Measurements from ENCODE around the gene TERC.

TERC gene

DNA sequence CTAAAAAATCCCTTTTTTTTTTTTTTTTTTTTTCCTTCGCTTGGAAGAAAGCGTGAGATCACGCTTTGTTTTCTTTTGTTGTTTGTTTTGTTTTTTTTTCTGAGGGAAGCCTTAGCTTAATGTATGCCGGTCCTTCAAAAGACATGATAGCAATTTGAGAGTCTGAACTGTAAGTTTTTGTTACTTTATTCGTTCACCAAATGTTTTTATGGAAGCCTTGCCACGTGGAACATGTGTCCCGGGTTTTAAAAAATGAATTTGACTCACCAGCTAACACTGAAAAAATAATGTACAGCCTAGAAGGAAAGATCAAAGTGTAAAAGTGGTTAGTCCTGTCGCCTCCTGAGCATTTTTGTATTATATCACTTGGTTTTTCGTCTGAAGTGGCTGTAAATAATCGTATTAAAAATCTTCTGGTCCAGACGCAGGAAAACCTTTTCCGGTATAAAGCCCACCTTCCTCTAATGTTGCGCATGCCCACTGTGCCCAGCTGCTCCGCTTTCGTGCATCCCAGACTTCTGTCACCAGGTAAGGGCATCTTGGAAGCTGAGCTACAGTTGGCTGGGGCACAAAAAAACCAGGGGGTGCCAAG lies 7.5 kb upstream of the TERC start:
- ChIA-PET CTCF (interaction anchor here (0.8 to 2.1 kb wide), 3 partner anchors 9 to 285 kb away, joined by 3 to 7 read pairs (median 5); partner anchors contain the start of genes LRRC34 and LRRIQ4), POLR2A (interaction anchor here (0.6 to 0.7 kb wide), 3 partner anchors 239 to 1648 kb away, joined by 3 to 5 read pairs (median 5); no protein-coding TSS in a partner anchor)
- DNase-seq (ENCODE audit: extremely low spot score) = peak; percentile 44
- TF ChIP-seq, protein P1, sequence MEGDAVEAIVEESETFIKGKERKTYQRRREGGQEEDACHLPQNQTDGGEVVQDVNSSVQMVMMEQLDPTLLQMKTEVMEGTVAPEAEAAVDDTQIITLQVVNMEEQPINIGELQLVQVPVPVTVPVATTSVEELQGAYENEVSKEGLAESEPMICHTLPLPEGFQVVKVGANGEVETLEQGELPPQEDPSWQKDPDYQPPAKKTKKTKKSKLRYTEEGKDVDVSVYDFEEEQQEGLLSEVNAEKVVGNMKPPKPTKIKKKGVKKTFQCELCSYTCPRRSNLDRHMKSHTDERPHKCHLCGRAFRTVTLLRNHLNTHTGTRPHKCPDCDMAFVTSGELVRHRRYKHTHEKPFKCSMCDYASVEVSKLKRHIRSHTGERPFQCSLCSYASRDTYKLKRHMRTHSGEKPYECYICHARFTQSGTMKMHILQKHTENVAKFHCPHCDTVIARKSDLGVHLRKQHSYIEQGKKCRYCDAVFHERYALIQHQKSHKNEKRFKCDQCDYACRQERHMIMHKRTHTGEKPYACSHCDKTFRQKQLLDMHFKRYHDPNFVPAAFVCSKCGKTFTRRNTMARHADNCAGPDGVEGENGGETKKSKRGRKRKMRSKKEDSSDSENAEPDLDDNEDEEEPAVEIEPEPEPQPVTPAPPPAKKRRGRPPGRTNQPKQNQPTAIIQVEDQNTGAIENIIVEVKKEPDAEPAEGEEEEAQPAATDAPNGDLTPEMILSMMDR (IDR thresholded peaks at IDR 0.05; ENCODE audit: control extremely low read depth, extremely low read depth, low read depth, missing control alignments) = no peak

DNA sequence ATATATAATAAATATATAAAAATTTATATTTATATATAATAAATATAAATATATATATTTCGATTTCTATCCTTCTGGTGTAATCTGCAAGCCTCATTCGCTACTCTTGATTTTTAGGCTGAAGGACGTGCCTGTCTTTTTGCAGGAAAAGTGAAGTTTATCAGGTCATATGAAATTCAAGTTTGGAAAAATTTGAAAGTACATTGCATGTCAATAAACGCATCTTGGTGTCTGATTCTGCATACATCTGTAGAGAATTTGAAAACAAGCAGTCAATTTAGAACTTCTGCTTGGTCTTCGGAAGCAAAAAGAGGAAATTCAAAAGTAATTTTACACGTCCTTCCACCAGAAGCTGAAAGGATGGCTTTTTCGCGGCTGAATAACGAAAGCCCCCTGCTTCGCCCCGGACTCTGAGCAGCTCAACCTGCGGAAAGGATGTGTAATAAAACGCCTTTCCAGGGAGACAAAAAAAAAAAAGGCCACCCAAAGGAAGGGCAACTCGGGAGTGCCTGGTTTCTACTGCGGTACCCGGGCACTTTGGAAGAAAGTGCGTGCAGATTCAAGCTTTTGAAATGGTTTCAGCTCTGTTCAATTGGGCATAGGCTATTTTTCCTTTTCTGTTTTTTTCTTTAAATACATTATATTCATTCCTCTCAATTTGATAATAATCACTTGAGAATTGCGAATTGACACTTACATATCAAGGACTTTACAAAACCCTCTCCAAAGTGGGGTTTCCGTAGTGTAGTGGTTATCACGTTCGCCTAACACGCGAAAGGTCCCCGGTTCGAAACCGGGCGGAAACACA lies 6.8 kb upstream of the TERC start:
- ChIA-PET POLR2A (interaction anchor here (0.6 to 0.8 kb wide), 4 partner anchors 240 to 1648 kb away, joined by 3 to 5 read pairs (median 4); no protein-coding TSS in a partner anchor), CTCF (interaction anchor here (1.9 to 2.1 kb wide), 2 partner anchors 8 to 41 kb away, joined by 5 to 7 read pairs; partner anchors contain the start of genes LRRC34 and LRRIQ4)
- TF ChIP-seq, protein P1 (IDR thresholded peaks at IDR 0.05; ENCODE audit: control extremely low read depth, extremely low read depth, low read depth, missing control alignments) = no peak
- DNase-seq (ENCODE audit: extremely low spot score) = no peak

DNA sequence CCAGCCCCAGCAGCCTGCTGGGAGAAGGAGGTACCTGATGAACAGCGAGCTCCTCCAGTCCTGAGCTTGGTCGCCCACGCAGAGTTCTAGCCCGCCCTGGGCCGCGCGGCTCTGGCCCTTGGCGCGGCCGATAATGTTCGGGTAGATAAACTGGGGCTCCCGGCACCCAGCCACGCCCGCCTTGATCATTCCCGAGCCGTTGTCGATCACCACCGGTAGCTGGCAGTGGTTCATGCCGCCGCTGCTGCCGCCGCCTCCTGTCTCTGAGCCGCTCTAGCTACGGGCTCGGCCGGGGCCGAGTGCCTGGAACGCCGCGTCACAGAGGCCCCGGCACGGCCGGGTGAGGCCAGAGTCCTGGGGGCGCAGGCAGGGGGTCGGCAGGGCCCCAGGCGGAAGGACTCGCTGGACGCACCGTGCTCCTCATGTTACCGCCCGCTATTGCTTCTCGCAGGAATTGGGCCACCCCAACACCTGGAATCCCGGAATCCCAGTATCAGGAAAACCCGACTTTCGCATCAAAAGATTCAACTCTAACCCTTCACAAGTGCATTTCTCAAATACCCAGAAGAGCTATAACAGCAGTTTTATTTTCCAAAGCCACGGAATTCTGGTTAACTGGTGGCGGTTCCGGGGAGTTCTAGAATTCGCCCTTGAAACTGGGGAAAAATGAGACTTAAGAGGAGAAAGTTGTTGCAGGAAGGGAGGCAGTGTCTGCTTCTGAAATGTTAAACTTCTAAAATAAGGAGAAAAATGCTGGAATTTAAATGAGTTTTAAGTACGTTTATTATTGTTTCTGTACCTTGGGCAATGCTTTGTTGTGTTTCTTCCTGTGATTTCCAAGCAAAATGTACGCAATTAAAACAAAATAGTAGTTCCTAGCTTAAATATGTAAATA lies 4.7 kb upstream of the TERC start, which contains the start of gene ACTRT3:
TSS of gene ACTRT3 (minus strand) at position 275 of the 895 bp plus-strand sequence. CDS start at position 234, 41 bp downstream.
- ChIA-PET POLR2A (interaction anchor here (0.6 kb wide), 1 partner anchor 285 kb away, joined by 3 read pairs; no protein-coding TSS in a partner anchor), CTCF (interaction anchor here (0.7 to 1.2 kb wide), 3 partner anchors 25 to 210 kb away, joined by 3 read pairs; no protein-coding TSS in a partner anchor)
- DNase-seq (ENCODE audit: extremely low spot score) = peak; percentile 59
- TF ChIP-seq, protein P1 (IDR thresholded peaks at IDR 0.05; ENCODE audit: control extremely low read depth, extremely low read depth, low read depth, missing control alignments) = no peak

DNA sequence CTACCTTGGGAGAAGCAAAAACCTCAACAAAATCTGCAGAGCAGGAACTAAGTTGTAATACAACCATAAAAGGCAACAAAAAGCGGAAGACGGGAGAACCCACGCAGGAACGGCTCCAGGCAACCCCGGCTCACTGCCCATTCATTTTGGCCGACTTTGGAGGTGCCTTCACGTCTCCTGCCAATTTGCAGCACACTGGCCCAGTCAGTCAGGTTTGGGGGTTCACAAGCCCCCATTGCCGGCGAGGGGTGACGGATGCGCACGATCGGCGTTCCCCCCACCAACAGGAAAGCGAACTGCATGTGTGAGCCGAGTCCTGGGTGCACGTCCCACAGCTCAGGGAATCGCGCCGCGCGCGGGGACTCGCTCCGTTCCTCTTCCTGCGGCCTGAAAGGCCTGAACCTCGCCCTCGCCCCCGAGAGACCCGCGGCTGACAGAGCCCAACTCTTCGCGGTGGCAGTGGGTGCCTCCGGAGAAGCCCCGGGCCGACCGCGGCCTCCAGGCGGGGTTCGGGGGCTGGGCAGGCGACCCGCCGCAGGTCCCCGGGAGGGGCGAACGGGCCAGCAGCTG lies 463 bp downstream of the TERC start:
- ChIA-PET CTCF (interaction anchor here (1.2 kb wide), 1 partner anchor 1084 kb away, joined by 3 read pairs; no protein-coding TSS in a partner anchor), POLR2A (interaction anchor here (0.6 kb wide), 1 partner anchor 202 kb away, joined by 4 read pairs; the partner anchor contains the start of gene SEC62)
- peak; percentile 68 for DNase-seq (ENCODE audit: extremely low spot score)
- TF ChIP-seq, protein P1 (IDR thresholded peaks at IDR 0.05; ENCODE audit: control extremely low read depth, extremely low read depth, low read depth, missing control alignments) = no peak

DNA sequence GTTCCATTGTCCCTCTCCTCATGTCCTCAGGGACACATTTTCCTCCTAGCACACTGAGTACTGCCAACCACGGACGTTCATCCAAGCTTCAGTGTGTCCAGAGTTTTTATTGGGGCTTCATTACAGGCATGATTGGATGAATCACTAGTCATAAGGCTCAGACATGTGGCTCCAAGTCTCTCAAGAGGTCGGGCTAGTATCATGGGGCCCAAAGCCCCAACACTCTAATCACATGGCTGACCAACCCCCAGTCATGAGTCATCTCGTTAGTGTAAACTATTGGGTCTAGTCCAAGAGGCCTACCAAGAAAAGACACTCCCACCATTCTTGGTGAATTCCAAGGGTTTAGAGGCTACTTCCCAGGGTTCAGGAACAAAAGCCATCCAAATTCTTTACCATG lies 4.4 kb downstream of the TERC start:
- CTCF ChIA-PET = interaction anchor here (1.7 kb wide), 1 partner anchor 15 kb away, joined by 6 read pairs; no protein-coding TSS in a partner anchor

More for the DNA sequence above, 4.4 kb downstream of the TERC start:
- POLR2A ChIA-PET = no interaction called here
- no peak for DNase-seq (ENCODE audit: extremely low spot score)
- TF ChIP-seq, protein P1 (IDR thresholded peaks at IDR 0.05; ENCODE audit: control extremely low read depth, extremely low read depth, low read depth, missing control alignments) = no peak
